Fibroblast of lung (primary cell): ENCODE measurements around the gene NAXD. TPM values are rescaled to one million over a fixed set of nuclear protein-coding genes. Genes with fewer than 3 reads are reported as not detected.

Experiments
- DNase-seq, 2 donors: peaks; one replicate each; pipeline versions ENCODE4 v3.0.0 to v3.0.0-alpha.2; 2010; ENCODE audit warnings: low read depth in 2 of 2
- H2AFZ ChIP-seq: 2 replicates; pipeline ENCODE4 v1.5.1; 2012; ENCODE audit warnings: low read length, control low read depth, inconsistent platforms
- H3K27ac ChIP-seq: 2 replicates; pipeline ENCODE4 v1.5.1; 2011; ENCODE audit warnings: low read length, control low read depth; ENCODE audit not compliant: insufficient read depth
- H3K27me3 ChIP-seq: 2 replicates; pipeline ENCODE4 v1.5.1; 2011; ENCODE audit warnings: mild to moderate bottlenecking, low read length; ENCODE audit not compliant: control insufficient read depth, insufficient read depth
- H3K36me3 ChIP-seq: 2 replicates; pipeline ENCODE4 v1.5.1; 2011; ENCODE audit warnings: low read length; ENCODE audit not compliant: control insufficient read depth, insufficient read depth
- H3K4me1 ChIP-seq: 2 replicates; pipeline ENCODE4 v1.5.1; 2011; ENCODE audit warnings: low read length; ENCODE audit not compliant: control insufficient read depth, insufficient read depth; ENCODE audit errors: extremely low read depth
- H3K4me2 ChIP-seq: 2 replicates; pipeline ENCODE4 v1.5.1; 2011; ENCODE audit warnings: low read length, control low read depth; ENCODE audit not compliant: insufficient read depth; ENCODE audit errors: extremely low read depth
- H3K4me3 ChIP-seq, 4 experiments: fragments of 200-600 bp in 1 of 4; sonication (generic) in 1 of 4; replicated peaks in 1 of 4; 2 replicates each; pipeline ENCODE4 v1.5.1; 2011 to 2016; ENCODE audit warnings: low read length in 4 of 4, low read depth in 3 of 4, mild to moderate bottlenecking in 3 of 4, control low read depth in 2 of 4, inconsistent platforms in 1 of 4, mixed read lengths in 1 of 4; ENCODE audit not compliant: insufficient read depth in 1 of 4; ENCODE audit errors: control extremely low read depth in 1 of 4
- H3K79me2 ChIP-seq: 2 replicates; pipeline ENCODE4 v1.5.1; 2012; ENCODE audit warnings: mild to moderate bottlenecking, low read length, inconsistent platforms; ENCODE audit not compliant: control insufficient read depth, insufficient read depth
- H3K9ac ChIP-seq: 2 replicates; pipeline ENCODE4 v1.5.1; 2011; ENCODE audit warnings: mild to moderate bottlenecking, low read length, control low read depth; ENCODE audit not compliant: insufficient read depth
- H3K9me3 ChIP-seq: 2 replicates; pipeline ENCODE4 v1.5.1; 2012; ENCODE audit warnings: low read depth, low read length; ENCODE audit not compliant: control insufficient read depth, insufficient read depth
- H4K20me1 ChIP-seq: 2 replicates; pipeline ENCODE4 v1.5.1; 2011; ENCODE audit warnings: low read length; ENCODE audit not compliant: control insufficient read depth, insufficient read depth; ENCODE audit errors: extremely low read depth
- CTCF ChIP-seq, 2 donors: IDR thresholded peaks in 1 of 2; conservative IDR thresholded peaks in 1 of 2; 1 replicate in 1 of 2; 2 replicates in 1 of 2; pipeline ENCODE4 v1.5.1; 2011 to 2012; ENCODE audit warnings: low read length in 2 of 2, control low read depth in 1 of 2, inconsistent platforms in 1 of 2, low read depth in 1 of 2, mild to moderate bottlenecking in 1 of 2
- EZH2 ChIP-seq: IDR thresholded peaks from 2 replicates; pipeline ENCODE4 v1.5.1; 2012; ENCODE audit warnings: low read length, control low read depth, mild to moderate bottlenecking; ENCODE audit errors: missing control alignments
- polyA plus RNA-seq, 2 donors: library from polyadenylated mRNA; depleted of rRNA in 1 of 2; stranded (reverse) in 1 of 2; unstranded in 1 of 2; fragments of >200 nt; gene quantifications; 2 replicates each; pipeline ENCODE4 v1.2.1, GENCODE V29; 2011 to 2012; ENCODE audit warnings: missing spikeins in 1 of 2
- total RNA-seq: library from RNA; depleted of rRNA; stranded (reverse); fragments of >200 nt; gene quantifications from 2 replicates; pipeline ENCODE4 v1.2.1, GENCODE V29; 2014

NAXD gene
- total and polyA plus RNA-seq, 2 donors (not counting 1 experiment from before 2014, with no cell fraction given), result 22.4 to 34.0 TPM

DNA sequence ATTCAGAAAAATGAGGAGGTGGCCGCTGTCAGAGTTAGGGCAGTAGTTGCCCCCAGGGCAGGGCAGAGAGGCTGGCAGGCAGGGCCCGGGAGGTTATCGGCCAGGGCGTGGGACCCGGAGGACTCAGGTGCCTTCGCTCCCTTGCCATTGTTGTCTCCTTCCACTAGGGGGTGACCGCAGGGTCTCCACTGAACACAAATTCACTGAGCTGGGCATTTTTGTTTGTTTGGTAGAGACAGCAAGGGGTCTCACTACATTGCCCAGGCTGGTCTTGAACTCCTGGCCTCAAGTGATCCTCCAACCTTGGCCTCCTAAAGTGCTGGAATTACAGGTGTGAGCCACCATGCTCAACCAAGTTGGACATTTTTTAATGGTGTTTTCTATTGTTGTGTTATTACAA, 65.5 kb downstream of the NAXD start:
- TF ChIP-seq EZH2, result no peak
- TF ChIP-seq CTCF (conservative IDR thresholded peaks at IDR 0.05 in 1 of 2, IDR thresholded peaks at IDR 0.05 in 1 of 2; ENCODE audit: low read depth in 1 of 2, low read length in 2 of 2), result peak; percentile 34 to 55
- H3K4me2 ChIP-seq, result no peak overlapping the region
- H3K36me3 ChIP-seq, result peaks cover 24% of the 10 kb centered on the region
- H3K9me3 ChIP-seq, result no peaks in the 10 kb centered on the region
- H2AFZ ChIP-seq, result no peak overlapping the region
- H3K4me3 ChIP-seq, result no peak overlapping the region
- DNase-seq, result peak in 1 of 2 donors; percentile 16
- no peak overlapping the region for H3K9ac ChIP-seq
- no peak overlapping the region for H3K27ac ChIP-seq
- H4K20me1 ChIP-seq, result no peaks in the 10 kb centered on the region
- peaks cover 2% of the 10 kb centered on the region for H3K4me1 ChIP-seq
- no peaks in the 10 kb centered on the region for H3K27me3 ChIP-seq
- no peaks in the 10 kb centered on the region for H3K79me2 ChIP-seq

DNA sequence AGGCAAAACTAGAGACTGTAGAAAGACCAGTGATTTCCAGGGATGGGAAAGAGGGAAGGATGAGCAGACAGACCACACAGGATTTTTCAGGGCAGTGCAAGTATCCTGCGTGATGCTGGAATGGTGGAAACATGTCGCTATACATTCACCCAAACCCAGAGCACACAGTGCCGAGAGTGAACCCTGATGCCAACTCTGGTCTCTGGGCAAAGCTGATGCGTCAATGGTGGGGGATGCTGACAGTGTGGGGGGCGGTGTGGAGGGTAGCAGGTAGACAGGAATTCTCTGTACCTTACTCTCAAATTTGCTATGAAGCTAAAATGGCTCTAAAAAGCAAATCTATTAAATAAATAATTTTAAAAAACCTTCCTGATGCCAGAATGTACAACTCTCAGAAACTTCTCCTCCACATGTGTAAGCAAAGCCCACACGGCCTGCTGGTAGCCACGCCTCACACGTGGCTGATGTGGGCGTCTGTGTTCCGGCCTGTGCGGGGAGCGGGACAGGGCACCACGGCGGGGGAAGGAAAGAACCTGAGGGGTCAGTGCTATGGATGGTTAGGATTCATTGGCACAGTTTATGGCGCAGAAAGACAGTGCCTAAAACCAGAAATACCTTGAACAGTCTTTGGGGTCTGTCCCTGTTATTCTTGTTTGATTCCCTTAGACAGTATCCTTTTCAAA, 66.7 kb downstream of the NAXD start:
- H4K20me1 ChIP-seq, result no peaks in the 10 kb centered on the region
- peaks cover 2% of the 10 kb centered on the region for H3K4me1 ChIP-seq
- no peaks in the 10 kb centered on the region for H3K27me3 ChIP-seq
- no peak for DNase-seq
- no peak for TF ChIP-seq EZH2
- no peak for TF ChIP-seq CTCF (conservative IDR thresholded peaks at IDR 0.05 in 1 of 2, IDR thresholded peaks at IDR 0.05 in 1 of 2; ENCODE audit: low read depth in 1 of 2, low read length in 2 of 2)
- H2AFZ ChIP-seq, result no peak overlapping the region
- H3K79me2 ChIP-seq, result no peaks in the 10 kb centered on the region
- H3K4me3 ChIP-seq, result no peak overlapping the region
- H3K9me3 ChIP-seq, result no peaks in the 10 kb centered on the region
- H3K4me2 ChIP-seq, result no peak overlapping the region
- H3K36me3 ChIP-seq, result peaks cover 16% of the 10 kb centered on the region
- no peak overlapping the region for H3K9ac ChIP-seq
- no peak overlapping the region for H3K27ac ChIP-seq

DNA sequence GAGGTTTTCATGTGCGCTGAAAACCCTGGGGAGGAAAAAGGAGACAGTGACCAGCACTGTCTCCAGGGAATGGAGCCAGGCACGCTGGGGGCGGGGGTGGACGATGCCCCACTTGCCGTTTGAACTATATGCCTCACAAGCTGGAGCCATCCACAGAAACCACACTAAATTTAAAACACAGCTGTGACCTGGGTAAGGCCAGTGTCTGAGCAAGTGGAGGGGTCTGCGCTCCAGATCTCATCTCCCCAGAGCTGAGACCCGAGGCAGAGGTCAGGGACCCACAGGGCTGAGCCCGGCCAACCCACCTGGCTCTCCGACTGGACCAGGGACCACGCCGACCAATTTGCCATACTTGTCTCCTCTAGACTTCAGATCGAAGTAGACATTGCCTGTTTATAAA, 67.4 kb downstream of the NAXD start:
- TF ChIP-seq CTCF (conservative IDR thresholded peaks at IDR 0.05 in 1 of 2, IDR thresholded peaks at IDR 0.05 in 1 of 2; ENCODE audit: low read depth in 1 of 2, low read length in 2 of 2), result no peak
- no peak for TF ChIP-seq EZH2
- DNase-seq, result no peak
- H3K36me3 ChIP-seq, result peaks cover 17% of the 10 kb centered on the region

More for the DNA sequence above, 67.4 kb downstream of the NAXD start:
- no peaks in the 10 kb centered on the region for H4K20me1 ChIP-seq
- H3K4me1 ChIP-seq, result peaks cover 2% of the 10 kb centered on the region
- no peak overlapping the region for H3K27ac ChIP-seq
- no peaks in the 10 kb centered on the region for H3K9me3 ChIP-seq
- no peak overlapping the region for H2AFZ ChIP-seq
- H3K27me3 ChIP-seq, result no peaks in the 10 kb centered on the region
- no peak overlapping the region for H3K9ac ChIP-seq
- no peak overlapping the region for H3K4me3 ChIP-seq
- H3K79me2 ChIP-seq, result no peaks in the 10 kb centered on the region
- no peak overlapping the region for H3K4me2 ChIP-seq
